SK-N-SH treated with all-trans-retinoic acid at 6 μM for 48 hours (cell line): ENCODE measurements around the gene OTUB1.
A peak's percentile ranks its signal among the peaks of the same experiment; 100 is the strongest.
"Not testable (repeated sequence)": the region's sequence is repeated elsewhere in the genome, so short reads cannot be mapped to it uniquely, and the experiment has no call there.

Source experiments
- ATAC-seq: fragments of 200-7000 bp; cut with Tn5 transposase; 3 replicates; pipeline ENCODE4 v1.9.1; 2020; ENCODE audit warnings: mild to moderate bottlenecking, moderate library complexity
- ARNTL ChIP-seq: fragments of 450-650 bp; formaldehyde crosslinking; IDR thresholded peaks from 2 replicates; pipeline ENCODE4 v1.5.0; 2020; ENCODE audit warnings: low read depth, mild to moderate bottlenecking, moderate library complexity, borderline replicate concordance
- BACH2 ChIP-seq: fragments of 250-450 bp; sonication (Bioruptor Pico); IDR thresholded peaks from 2 replicates; pipeline ENCODE4 v1.9.0; 2021; ENCODE audit warnings: mild to moderate bottlenecking, borderline replicate concordance
- CSDC2 ChIP-seq: fragments of 250-450 bp; sonication (Bioruptor Pico); IDR thresholded peaks from 2 replicates; pipeline ENCODE4 v1.5.0; 2020; ENCODE audit warnings: mild to moderate bottlenecking, moderate library complexity
- ESRRG ChIP-seq: fragments of 250-450 bp; sonication (Bioruptor Pico); IDR thresholded peaks from 2 replicates; pipeline ENCODE4 v1.6.1; 2021; ENCODE audit warnings: mild to moderate bottlenecking
- GLIS3 ChIP-seq: fragments of 250-450 bp; sonication (Bioruptor Pico); IDR thresholded peaks from 2 replicates; pipeline ENCODE4 v1.5.0; 2020; ENCODE audit warnings: mild to moderate bottlenecking, moderate library complexity
- ISL1 ChIP-seq: fragments of 250-450 bp; sonication (Bioruptor Pico); IDR thresholded peaks from 2 replicates; pipeline ENCODE4 v2.1.2; 2022; ENCODE audit warnings: mild to moderate bottlenecking, moderate library complexity
- OSR1 ChIP-seq: fragments of 250-450 bp; sonication (Bioruptor Pico); IDR thresholded peaks from 2 replicates; pipeline ENCODE4 v1.8.0; 2022; ENCODE audit warnings: moderate library complexity, mild to moderate bottlenecking, inconsistent platforms
- PPARA ChIP-seq: fragments of 250-450 bp; sonication (Bioruptor Pico); IDR thresholded peaks from 2 replicates; pipeline ENCODE4 v1.5.0; 2020; ENCODE audit warnings: mild to moderate bottlenecking, borderline replicate concordance
- RARB ChIP-seq: fragments of 250-450 bp; sonication (Bioruptor Pico); IDR thresholded peaks from 2 replicates; pipeline ENCODE4 v1.8.0; 2021; ENCODE audit warnings: mild to moderate bottlenecking, moderate library complexity
- TCF4 ChIP-seq: fragments of 250-450 bp; sonication (Bioruptor Pico); IDR thresholded peaks from 2 replicates; pipeline ENCODE4 v1.8.0; 2021; ENCODE audit warnings: mild to moderate bottlenecking, moderate library complexity, borderline replicate concordance
- TOX ChIP-seq: fragments of 250-450 bp; sonication (Bioruptor Pico); IDR thresholded peaks from 2 replicates; pipeline ENCODE4 v1.8.0; 2021; ENCODE audit warnings: mild to moderate bottlenecking, moderate library complexity, borderline replicate concordance
- ZC3H10 ChIP-seq: fragments of 250-450 bp; sonication (Bioruptor Pico); IDR thresholded peaks from 2 replicates; pipeline ENCODE4 v1.5.1; 2021; ENCODE audit warnings: mild to moderate bottlenecking, moderate library complexity
- ZNF565 ChIP-seq: fragments of 450-650 bp; formaldehyde crosslinking; conservative IDR thresholded peaks from 2 replicates; pipeline ENCODE4 v1.5.0; 2020; ENCODE audit warnings: low read depth, mild to moderate bottlenecking, moderate library complexity
- ZNF70 ChIP-seq: fragments of 450-650 bp; formaldehyde crosslinking; IDR thresholded peaks from 2 replicates; pipeline ENCODE4 v1.5.0; 2020; ENCODE audit warnings: mild to moderate bottlenecking, moderate library complexity
- ZNF8 ChIP-seq: fragments of 450-650 bp; formaldehyde crosslinking; IDR thresholded peaks from 2 replicates; pipeline ENCODE4 v1.5.0; 2020; ENCODE audit warnings: mild to moderate bottlenecking, moderate library complexity
- TF ChIP-seq, protein P1 (sequence below): fragments of 250-450 bp; sonication (Bioruptor Pico); IDR thresholded peaks from 2 replicates; pipeline ENCODE4 v1.5.0; 2020; ENCODE audit warnings: mild to moderate bottlenecking, moderate library complexity
- TF ChIP-seq, protein P2 (sequence below): fragments of 250-450 bp; sonication (Bioruptor Pico); IDR thresholded peaks from 2 replicates; pipeline ENCODE4 v1.5.1; 2021; ENCODE audit warnings: mild to moderate bottlenecking, moderate library complexity
- TF ChIP-seq, protein P3 (sequence below): fragments of 250-450 bp; sonication (Bioruptor Pico); IDR thresholded peaks from 2 replicates; pipeline ENCODE4 v1.5.1; 2020; ENCODE audit warnings: low read depth, mild to moderate bottlenecking, moderate library complexity
- TF ChIP-seq, protein P4 (sequence below): fragments of 250-450 bp; sonication (Bioruptor Pico); IDR thresholded peaks from 2 replicates; pipeline ENCODE4 v1.8.0; 2020; ENCODE audit warnings: mild to moderate bottlenecking, moderate library complexity, borderline replicate concordance
- TF ChIP-seq, protein P5 (sequence below): fragments of 250-450 bp; sonication (Bioruptor Pico); IDR thresholded peaks from 2 replicates; pipeline ENCODE4 v1.8.0; 2021; ENCODE audit warnings: low read depth, mild to moderate bottlenecking, moderate library complexity, borderline replicate concordance

OTUB1 gene

DNA sequence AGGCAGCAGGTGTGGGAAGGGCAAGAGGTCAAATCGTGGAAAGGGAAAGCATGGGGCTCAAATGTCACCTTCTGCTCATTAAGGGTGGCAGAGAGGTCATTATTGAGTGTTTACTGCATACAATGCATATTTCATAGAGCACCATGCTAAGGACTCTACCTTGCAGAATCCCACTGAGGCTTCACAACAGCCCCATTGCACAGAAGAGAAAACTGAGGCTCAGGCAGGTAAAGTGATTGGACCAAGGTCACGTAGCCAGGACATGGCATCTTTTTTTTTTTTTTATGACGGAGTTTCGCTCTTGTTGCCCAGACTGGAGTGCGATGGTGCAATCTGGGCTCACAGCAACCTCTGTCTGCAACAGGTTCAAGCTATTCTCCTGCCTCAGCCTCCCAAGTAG lies 57.3 kb downstream of the OTUB1 start (continued):
- TF ChIP-seq, protein P1, sequence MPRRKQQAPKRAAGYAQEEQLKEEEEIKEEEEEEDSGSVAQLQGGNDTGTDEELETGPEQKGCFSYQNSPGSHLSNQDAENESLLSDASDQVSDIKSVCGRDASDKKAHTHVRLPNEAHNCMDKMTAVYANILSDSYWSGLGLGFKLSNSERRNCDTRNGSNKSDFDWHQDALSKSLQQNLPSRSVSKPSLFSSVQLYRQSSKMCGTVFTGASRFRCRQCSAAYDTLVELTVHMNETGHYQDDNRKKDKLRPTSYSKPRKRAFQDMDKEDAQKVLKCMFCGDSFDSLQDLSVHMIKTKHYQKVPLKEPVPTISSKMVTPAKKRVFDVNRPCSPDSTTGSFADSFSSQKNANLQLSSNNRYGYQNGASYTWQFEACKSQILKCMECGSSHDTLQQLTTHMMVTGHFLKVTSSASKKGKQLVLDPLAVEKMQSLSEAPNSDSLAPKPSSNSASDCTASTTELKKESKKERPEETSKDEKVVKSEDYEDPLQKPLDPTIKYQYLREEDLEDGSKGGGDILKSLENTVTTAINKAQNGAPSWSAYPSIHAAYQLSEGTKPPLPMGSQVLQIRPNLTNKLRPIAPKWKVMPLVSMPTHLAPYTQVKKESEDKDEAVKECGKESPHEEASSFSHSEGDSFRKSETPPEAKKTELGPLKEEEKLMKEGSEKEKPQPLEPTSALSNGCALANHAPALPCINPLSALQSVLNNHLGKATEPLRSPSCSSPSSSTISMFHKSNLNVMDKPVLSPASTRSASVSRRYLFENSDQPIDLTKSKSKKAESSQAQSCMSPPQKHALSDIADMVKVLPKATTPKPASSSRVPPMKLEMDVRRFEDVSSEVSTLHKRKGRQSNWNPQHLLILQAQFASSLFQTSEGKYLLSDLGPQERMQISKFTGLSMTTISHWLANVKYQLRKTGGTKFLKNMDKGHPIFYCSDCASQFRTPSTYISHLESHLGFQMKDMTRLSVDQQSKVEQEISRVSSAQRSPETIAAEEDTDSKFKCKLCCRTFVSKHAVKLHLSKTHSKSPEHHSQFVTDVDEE (CRISPR knock-in tag): no peak
- TF ChIP-seq CSDC2 (CRISPR knock-in tag): no peak
- TF ChIP-seq, protein P2, sequence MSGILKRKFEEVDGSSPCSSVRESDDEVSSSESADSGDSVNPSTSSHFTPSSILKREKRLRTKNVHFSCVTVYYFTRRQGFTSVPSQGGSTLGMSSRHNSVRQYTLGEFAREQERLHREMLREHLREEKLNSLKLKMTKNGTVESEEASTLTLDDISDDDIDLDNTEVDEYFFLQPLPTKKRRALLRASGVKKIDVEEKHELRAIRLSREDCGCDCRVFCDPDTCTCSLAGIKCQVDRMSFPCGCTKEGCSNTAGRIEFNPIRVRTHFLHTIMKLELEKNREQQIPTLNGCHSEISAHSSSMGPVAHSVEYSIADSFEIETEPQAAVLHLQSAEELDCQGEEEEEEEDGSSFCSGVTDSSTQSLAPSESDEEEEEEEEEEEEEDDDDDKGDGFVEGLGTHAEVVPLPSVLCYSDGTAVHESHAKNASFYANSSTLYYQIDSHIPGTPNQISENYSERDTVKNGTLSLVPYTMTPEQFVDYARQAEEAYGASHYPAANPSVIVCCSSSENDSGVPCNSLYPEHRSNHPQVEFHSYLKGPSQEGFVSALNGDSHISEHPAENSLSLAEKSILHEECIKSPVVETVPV: no peak
- TF ChIP-seq PPARA (CRISPR knock-in tag): no peak

DNA sequence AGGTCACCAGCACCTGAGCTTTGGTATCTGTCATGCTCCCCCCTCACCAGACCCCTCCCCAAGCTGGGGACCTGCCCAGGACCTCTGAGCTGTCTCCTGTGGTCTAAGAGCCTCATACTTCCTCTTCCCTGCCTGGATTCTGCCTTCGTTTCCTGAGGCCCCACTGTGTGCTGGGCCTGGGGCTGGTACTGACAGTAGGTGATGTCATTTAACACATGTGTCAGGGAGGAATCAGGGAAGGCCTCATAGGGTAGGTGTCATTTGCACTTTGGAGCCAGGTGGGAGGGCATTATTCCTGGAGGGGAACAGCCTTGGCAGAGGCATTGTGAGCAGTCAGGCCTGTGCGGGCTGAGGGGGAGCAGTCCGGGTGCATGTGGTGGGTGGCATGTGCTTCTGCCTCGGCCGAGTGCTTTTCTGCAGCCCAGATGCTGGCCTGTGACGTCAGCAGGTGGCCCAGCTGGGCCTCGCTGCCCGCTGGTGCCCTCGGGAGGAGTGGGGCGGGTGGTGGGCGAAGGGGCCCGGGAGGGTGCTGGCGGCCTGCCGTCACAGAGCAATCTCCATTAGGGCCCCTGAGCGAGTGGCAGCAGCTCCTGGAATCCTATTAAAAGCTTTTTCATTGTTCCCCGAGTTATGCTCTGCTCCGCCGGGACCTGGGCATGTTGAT lies 58.6 kb downstream of the OTUB1 start:
- 0 out of 2 replicates have a peak, but pooled peaks have one; percentile 42 for TF ChIP-seq ZNF70
- TF ChIP-seq RARB: no peak
- TF ChIP-seq, protein P1 (CRISPR knock-in tag): peak; percentile 88
- TF ChIP-seq, protein P3, sequence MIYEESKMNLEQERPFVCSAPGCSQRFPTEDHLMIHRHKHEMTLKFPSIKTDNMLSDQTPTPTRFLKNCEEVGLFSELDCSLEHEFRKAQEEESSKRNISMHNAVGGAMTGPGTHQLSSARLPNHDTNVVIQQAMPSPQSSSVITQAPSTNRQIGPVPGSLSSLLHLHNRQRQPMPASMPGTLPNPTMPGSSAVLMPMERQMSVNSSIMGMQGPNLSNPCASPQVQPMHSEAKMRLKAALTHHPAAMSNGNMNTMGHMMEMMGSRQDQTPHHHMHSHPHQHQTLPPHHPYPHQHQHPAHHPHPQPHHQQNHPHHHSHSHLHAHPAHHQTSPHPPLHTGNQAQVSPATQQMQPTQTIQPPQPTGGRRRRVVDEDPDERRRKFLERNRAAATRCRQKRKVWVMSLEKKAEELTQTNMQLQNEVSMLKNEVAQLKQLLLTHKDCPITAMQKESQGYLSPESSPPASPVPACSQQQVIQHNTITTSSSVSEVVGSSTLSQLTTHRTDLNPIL (CRISPR knock-in tag): no peak
- no peak for TF ChIP-seq ZNF565 (CRISPR knock-in tag)
- TF ChIP-seq ZNF8: no peak
- TF ChIP-seq TCF4 (CRISPR knock-in tag): peak; percentile 67; the same call in 1 of the 2 replicates
- ATAC-seq: peak; percentile 26; the same call in 1 of the 3 replicates

DNA sequence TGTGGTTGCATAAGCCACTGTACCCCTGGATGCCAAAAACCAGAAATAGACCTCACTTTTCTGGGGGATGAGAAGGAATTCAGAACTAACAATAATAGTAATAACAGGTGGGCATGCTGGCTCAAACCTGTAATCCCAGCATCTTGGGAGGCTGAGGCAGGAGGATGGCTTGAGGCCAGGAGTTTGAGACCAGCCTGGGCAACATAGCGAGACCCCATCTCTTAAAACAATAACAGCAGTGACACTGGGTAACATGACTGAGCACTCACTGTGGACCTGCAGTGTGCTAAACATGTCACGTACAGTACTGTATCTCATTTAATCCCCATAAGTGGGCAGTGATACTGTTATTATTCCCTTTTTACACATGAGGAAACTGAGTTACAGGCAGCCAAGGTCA lies 59.5 kb downstream of the OTUB1 start:
- no peak for ATAC-seq
- TF ChIP-seq, protein P4, sequence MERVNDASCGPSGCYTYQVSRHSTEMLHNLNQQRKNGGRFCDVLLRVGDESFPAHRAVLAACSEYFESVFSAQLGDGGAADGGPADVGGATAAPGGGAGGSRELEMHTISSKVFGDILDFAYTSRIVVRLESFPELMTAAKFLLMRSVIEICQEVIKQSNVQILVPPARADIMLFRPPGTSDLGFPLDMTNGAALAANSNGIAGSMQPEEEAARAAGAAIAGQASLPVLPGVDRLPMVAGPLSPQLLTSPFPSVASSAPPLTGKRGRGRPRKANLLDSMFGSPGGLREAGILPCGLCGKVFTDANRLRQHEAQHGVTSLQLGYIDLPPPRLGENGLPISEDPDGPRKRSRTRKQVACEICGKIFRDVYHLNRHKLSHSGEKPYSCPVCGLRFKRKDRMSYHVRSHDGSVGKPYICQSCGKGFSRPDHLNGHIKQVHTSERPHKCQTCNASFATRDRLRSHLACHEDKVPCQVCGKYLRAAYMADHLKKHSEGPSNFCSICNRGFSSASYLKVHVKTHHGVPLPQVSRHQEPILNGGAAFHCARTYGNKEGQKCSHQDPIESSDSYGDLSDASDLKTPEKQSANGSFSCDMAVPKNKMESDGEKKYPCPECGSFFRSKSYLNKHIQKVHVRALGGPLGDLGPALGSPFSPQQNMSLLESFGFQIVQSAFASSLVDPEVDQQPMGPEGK (CRISPR knock-in tag): no peak
- no peak for TF ChIP-seq ESRRG (CRISPR knock-in tag)
- TF ChIP-seq, protein P3 (CRISPR knock-in tag): no peak
- no peak for TF ChIP-seq ISL1 (CRISPR knock-in tag)
- TF ChIP-seq BACH2 (CRISPR knock-in tag): no peak
- no peak for TF ChIP-seq ZC3H10 (CRISPR knock-in tag)
- no peak for TF ChIP-seq ZNF8
- no peak for TF ChIP-seq TCF4 (CRISPR knock-in tag)
- no peak for TF ChIP-seq TOX
- no peak for TF ChIP-seq ARNTL (CRISPR knock-in tag)
- TF ChIP-seq CSDC2 (CRISPR knock-in tag): no peak
- TF ChIP-seq, protein P5, sequence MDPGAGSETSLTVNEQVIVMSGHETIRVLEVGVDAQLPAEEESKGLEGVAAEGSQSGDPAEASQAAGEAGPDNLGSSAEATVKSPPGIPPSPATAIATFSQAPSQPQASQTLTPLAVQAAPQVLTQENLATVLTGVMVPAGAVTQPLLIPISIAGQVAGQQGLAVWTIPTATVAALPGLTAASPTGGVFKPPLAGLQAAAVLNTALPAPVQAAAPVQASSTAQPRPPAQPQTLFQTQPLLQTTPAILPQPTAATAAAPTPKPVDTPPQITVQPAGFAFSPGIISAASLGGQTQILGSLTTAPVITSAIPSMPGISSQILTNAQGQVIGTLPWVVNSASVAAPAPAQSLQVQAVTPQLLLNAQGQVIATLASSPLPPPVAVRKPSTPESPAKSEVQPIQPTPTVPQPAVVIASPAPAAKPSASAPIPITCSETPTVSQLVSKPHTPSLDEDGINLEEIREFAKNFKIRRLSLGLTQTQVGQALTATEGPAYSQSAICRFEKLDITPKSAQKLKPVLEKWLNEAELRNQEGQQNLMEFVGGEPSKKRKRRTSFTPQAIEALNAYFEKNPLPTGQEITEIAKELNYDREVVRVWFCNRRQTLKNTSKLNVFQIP (CRISPR knock-in tag): no peak
- TF ChIP-seq ZNF565 (CRISPR knock-in tag): no peak
- no peak for TF ChIP-seq OSR1 (CRISPR knock-in tag)
- no peak for TF ChIP-seq GLIS3
- no peak for TF ChIP-seq PPARA (CRISPR knock-in tag)
- no peak for TF ChIP-seq ZNF70

DNA sequence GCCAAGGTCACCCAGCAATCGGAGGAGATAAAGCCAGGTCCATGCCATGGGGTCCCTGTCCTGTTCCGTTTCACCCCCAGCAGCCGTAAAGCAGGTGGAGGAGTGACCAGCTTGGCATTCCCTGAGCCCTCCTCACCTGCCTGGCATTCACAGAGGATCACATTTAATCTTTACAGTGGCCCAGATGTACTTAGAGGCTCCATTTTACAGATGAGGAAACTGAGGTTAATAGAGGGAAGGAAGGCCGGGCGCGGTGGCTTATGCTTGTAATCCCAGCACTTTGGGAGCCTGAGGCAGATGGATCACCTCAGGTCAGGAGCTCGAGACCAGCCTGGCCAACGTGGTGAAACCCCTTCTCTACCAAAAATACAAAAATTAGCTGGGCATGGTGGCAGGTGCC lies 61.1 kb downstream of the OTUB1 start:
- ATAC-seq: not testable (repeated sequence)
